Measurements from ENCODE around the gene ST3GAL3. TPM values are rescaled to one million over a fixed set of nuclear protein-coding genes. Genes with fewer than 3 reads are reported as not detected.
A peak's percentile ranks its signal among the peaks of the same experiment; 100 is the strongest.

The ST3GAL3 gene
- polyA plus RNA-seq, 3 donors = 21.0 to 25.4 (median 22.9) TPM

DNA sequence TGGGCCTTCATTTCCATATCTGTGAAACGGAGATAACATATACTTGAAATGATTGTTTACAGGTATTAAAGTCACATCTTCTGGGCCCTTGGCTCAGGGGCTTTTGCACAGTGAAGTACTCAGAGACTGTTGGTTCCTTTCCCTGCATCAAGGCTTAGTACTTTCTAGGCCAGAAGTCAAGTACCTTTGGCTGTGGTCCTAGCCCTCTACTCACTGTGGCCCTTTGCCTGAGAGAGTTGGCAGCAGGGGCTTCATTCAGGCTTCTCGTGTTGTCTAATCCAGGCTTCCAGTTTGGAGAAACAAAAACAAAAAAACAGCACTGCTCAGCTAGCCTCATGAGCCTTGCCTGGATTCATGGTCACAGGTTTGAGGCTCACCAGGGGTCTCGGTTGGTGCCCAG lies 254.4 kb downstream of the ST3GAL3 start:
- no peak for DNase-seq (ENCODE audit: extremely low read depth in 1 of 11, low read depth in 9 of 11, low spot score in 4 of 11)

DNA sequence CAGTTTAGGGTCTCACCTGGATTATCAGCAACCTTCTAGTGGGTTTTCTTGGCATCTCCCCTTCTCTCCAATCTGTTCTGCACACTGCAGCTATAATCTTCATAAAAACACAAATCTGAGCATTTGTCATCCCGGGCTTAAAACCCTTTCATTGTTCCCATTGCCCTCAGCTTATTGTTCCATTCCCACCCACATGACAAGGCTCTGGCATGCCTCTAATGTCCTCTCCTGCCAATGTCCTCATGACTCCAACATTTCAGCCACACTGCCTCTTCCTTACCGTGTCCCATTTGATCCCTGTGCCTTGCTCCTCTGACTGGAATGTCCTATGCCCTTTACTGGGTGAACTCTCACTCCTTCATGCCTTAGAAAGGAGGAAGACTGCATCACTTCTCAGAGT lies 255.0 kb downstream of the ST3GAL3 start:
- DNase-seq (ENCODE audit: extremely low read depth in 1 of 11, low read depth in 9 of 11, low spot score in 4 of 11) = no peak

DNA sequence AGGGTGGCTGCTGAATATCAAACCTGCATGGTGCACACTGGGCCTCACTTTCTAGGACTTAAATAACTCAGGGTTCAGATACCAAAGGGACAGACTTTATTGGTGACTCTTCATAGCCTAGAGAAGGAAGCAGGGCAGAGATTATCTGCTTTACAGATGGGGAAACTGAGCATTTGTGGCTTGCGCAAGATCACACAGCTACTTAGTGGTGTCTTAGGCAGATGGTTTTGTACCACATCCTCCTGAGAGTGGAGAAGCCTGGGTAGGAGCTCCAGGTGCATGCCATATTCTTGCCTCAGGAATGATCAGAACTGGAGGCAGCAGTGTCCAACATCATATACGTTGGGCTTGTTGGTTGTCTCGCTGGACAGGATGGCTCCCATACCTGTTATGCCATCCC lies 255.7 kb downstream of the ST3GAL3 start:
- no peak for DNase-seq (ENCODE audit: extremely low read depth in 1 of 11, low read depth in 9 of 11, low spot score in 4 of 11)

DNA sequence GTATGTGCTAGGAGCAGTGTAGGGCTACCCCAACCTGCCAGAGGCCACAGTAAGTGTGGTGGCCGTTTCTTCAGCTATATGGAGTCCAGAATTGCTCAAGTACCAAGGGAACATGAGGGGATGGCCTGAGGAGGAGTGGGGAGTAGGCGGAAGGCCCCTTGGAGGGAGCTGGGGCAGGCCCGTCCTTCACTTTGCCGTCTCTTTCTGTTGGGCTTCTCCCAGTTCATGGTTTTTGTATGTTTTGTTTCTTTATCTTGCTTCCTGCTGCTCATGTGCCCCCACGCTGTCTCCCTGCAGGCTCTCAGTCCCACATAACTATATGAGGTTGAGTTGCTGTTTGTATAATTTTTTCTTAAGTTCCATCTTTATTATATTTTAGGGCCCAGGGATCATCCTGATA lies 256.6 kb downstream of the ST3GAL3 start:
- no peak for DNase-seq (ENCODE audit: extremely low read depth in 1 of 11, low read depth in 9 of 11, low spot score in 4 of 11)

DNA sequence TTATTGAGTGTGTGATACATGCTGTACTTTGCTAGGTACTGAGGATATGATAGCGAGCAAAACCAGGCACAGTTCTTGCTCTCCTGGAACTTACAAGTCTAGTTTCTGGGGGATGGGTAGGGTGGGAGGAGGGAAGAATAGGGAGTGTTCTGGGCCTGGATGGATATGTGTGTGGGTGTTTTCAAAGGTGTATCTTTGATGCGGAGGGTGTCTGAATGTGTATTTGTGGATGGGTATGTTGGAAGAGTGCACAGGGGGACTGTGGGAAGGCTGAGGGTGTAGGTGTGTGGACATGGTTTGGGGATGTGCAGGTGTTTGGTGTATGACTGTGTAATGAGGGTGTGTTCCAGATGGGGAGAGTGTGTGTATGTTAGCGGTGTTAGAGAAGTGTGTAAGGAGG lies 258.0 kb downstream of the ST3GAL3 start:
- DNase-seq (ENCODE audit: extremely low read depth in 1 of 11, low read depth in 9 of 11, low spot score in 4 of 11) = no peak

DNA sequence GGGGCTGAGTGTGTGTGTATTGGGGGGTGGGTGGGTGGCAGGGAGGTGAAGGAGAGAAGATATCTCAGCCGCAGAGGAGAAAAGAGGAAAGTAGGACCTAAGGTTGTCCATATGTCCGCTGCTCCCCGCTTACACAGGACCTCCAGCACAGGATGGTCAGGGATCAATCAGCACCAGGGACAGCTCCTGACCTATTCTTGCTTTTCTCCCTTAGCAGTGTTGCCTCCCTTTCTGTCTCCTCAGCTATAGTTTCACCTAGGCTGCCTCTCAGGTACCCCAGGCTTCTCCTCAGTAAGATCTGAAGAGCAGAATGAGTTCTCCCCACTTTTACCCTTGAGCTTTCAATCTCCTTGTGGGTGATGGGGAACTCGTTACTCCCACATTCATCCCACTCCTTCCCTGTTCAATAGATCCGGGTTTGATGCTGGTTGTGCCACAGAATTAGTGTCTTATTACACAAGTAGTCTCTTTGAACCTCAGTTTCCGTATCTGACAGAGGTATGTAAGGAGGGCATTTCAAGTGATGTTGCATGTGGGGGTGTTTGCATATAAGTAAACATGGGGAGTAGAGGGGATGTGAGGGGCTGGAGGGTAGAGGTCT lies 261.1 kb downstream of the ST3GAL3 start:
- no peak for DNase-seq (ENCODE audit: extremely low read depth in 1 of 11, low read depth in 9 of 11, low spot score in 4 of 11)

DNA sequence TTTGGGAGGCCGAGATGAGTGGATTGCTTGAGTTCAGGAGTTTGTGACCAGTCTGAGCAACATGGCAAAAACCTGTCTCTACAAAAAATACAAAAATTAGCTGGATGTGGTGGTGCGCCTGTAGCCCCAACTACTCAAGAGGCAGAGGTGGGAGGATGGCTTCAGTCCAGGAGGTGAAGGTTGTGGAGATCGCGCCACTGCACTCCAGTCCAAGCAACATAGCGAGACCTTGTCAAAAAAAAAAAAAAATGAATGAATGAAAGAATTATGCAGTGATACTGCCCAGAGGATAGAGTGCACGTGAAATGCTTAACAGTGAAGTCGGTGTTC lies 262.0 kb downstream of the ST3GAL3 start:
- no peak for DNase-seq (ENCODE audit: extremely low read depth in 1 of 11, low read depth in 9 of 11, low spot score in 4 of 11)

DNA sequence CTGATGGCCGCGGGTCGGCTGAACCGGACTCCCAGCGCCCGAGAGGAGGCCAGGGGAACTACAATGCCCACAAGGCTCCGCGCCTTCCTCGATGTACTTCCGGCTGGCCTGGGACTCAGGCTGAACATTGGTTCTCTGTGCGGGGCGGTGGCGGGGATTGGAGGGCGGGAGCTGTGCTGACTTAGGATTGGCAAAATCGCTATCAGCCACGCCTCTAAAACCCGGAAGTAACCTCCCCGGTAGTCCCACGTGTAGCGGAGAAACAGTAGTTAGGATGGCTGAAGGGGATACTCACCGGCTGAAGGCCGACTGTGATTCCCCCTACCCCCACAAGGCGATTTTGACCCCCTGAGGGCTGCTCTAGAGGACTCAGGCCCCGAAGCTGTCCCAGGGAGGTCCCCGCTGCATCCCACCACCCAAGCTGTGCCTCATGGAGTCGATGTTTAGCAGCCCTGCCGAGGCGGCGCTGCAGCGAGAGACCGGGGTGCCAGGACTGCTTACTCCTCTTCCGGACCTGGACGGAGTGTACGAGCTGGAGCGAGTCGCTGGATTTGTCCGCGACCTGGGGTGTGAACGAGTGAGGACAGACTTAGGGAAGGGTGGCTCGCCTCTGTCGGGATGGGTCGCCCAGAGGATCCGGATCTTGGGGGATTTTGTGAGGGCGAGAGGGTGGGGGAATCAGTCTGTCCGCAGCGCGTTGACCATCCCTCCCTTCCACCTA lies 262.6 kb downstream of the ST3GAL3 start, which contains the start of gene DPH2:
Gene DPH2 (plus strand): TSS at position 265 of the 721 bp plus-strand sequence. CDS start 166 bp downstream, at position 431.
- DNase-seq (ENCODE audit: extremely low read depth in 1 of 11, low read depth in 9 of 11, low spot score in 4 of 11) = peak; percentile 86 to 98 (median 94)

DNA sequence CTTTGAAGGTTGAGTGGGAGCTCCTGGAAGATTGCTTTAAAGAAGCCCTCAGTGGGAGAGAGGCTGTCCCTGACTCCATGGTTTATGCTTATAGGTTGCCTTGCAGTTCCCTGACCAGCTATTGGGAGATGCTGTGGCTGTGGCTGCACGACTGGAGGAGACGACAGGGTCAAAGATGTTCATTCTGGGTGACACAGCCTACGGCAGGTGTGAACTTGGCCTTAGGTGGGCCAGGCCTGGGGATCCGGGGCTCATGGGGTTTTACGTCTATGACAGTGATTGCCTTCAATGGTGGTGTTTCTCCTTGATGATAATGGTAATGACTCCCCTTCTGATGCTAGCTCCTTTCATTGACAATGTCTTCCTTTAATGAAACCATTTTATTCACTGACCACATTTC lies 263.2 kb downstream of the ST3GAL3 start:
- no peak for DNase-seq (ENCODE audit: extremely low read depth in 1 of 11, low read depth in 9 of 11, low spot score in 4 of 11)

DNA sequence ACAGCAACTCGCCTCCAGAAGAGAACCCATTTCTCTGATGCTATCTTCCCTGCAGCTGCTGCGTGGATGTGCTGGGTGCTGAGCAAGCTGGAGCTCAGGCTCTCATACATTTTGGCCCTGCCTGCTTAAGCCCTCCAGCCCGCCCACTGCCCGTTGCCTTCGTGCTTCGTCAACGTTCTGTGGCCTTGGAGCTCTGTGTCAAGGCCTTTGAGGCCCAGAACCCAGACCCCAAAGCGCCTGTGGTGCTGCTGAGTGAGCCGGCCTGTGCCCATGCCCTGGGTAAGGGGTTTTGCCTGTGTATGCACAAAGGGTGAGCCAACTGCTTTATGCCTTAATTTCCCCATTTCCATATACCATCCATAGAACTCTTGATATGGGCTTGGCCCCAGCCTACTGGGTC lies 263.6 kb downstream of the ST3GAL3 start:
- DNase-seq (ENCODE audit: extremely low read depth in 1 of 11, low read depth in 9 of 11, low spot score in 4 of 11) = no peak

DNA sequence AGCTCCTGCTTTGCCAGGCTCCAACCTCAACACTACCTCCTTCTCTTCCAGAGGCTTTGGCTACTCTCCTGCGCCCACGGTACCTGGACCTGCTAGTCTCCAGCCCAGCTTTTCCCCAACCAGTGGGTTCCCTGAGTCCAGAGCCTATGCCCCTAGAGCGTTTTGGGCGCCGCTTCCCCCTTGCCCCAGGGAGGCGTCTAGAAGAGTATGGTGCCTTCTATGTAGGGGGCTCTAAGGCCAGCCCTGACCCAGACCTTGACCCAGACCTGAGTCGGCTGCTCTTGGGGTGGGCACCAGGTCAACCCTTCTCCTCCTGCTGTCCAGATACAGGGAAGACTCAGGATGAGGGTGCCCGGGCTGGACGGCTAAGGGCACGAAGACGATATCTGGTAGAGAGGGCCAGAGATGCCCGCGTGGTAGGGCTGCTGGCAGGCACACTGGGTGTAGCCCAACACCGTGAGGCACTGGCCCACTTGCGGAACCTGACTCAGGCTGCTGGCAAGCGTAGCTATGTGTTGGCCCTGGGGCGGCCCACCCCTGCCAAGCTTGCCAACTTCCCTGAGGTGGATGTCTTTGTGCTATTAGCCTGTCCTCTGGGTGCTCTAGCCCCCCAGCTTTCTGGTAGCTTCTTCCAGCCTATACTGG lies 264.1 kb downstream of the ST3GAL3 start:
- no peak for DNase-seq (ENCODE audit: extremely low read depth in 1 of 11, low read depth in 9 of 11, low spot score in 4 of 11)

DNA sequence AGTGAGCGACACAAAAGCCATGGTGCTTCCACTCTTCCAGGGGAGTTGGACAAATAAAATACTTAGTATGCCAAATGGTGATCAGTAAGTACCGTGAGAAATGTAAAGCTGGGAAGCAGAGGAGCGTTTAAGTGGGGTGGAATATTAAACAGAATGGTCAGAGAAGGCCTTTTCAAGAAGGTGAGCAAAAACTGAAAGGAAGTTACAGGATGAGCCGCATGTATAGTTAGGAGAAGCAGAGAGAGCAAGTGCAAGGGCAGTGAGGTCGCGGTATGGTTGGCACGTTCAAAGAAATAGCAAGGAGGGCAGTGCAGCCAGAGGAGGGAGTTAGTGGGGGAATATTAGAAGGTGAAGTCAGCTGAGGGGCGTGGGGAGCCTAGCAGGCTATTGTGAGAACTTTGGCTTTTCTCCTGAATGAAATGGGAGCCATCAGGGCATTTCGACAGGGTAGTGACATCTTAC lies 266.7 kb downstream of the ST3GAL3 start:
- no peak for DNase-seq (ENCODE audit: extremely low read depth in 1 of 11, low read depth in 9 of 11, low spot score in 4 of 11)

DNA sequence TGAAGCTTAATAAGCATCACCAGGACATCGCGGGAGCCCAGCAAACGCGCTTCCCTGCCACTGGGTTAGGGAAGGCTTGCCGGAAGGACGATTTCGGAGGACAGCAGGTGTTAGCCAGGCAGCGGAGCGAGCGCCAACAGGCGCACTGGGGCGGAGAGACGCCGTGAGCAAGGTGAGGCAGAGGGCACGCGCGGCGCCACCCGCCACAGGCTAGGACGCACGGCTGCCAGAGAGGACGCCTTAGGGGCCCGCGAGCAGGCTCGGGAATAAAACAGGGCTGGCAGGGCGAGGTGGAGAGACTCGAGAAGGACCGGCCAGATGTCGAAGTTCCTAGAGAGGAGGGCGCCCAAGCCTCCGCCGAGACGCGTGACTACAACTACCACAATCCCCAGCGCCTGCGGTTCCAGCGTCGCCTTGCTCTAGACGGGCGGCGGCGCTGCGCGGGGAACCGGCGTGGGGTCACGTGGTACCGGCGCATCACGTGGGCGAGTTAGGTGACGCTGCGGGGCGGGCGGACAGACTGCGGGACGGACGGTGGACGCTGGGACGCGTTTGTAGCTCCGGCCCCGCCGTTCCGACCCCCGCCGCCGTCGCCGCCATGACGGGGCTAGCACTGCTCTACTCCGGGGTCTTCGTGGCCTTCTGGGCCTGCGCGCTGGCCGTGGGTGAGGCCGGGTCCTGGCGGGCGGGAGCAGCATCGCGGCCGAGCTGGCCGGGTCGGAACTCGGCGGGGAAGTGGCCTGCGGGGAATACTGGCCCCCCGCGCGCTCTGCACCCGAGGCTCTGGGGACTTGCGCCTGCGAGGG lies 267.3 kb downstream of the ST3GAL3 start, which contains the start of gene ATP6V0B:
Gene ATP6V0B (plus strand): TSS at position 518 of the 806 bp plus-strand sequence. CDS start 81 bp downstream, at position 599.
- DNase-seq (ENCODE audit: extremely low read depth in 1 of 11, low read depth in 9 of 11, low spot score in 4 of 11) = peak in 10 of 11 donors; percentile 74 to 92 (median 87)

DNA sequence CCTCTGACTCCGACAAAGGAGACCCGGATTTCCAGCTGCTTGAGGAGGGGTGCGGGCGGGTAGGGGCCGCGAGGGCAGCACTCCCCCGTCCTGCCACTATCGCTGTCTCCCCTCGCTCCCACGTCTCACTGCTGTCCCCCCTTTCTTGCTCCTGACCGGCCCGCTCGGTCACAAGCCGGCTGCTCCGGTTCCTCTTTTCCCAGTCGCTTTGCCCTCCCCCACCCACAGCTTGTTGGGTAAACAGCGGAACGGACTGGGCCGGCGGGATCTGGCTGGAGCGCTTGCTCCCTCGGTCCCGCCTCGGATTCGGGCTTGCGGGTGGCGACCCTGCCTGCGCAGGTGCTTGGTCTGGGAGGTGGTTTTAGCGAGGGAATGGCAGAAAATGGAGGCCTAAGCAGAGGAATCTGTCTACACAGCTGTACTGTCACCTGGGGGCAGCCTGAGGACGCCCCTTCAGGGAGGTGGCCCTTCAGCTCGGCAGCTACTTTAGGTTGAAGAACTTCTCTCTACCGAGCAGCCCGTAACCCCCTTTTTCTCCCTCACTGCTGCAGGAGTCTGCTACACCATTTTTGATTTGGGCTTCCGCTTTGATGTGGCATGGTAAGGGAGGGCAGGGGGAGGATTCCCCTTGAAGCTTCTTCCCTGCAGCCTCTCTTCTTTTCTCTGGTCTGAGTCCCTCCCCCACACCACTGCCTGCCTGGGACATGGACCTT lies 268.1 kb downstream of the ST3GAL3 start:
- no peak for DNase-seq (ENCODE audit: extremely low read depth in 1 of 11, low read depth in 9 of 11, low spot score in 4 of 11)

DNA sequence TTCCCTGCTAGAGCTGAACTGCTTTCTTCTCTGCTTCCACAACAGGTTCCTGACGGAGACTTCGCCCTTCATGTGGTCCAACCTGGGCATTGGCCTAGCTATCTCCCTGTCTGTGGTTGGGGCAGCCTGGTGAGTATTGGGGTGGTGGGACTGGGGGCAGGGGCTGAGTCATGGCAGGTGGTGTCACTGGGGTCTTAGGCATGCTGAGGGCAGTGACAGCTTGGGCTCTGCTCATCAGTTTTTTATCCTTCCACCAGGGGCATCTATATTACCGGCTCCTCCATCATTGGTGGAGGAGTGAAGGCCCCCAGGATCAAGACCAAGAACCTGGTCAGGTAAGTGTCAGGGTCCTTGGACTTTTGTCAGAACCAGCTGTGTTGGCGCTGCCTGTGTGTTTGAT lies 268.7 kb downstream of the ST3GAL3 start:
- no peak for DNase-seq (ENCODE audit: extremely low read depth in 1 of 11, low read depth in 9 of 11, low spot score in 4 of 11)

DNA sequence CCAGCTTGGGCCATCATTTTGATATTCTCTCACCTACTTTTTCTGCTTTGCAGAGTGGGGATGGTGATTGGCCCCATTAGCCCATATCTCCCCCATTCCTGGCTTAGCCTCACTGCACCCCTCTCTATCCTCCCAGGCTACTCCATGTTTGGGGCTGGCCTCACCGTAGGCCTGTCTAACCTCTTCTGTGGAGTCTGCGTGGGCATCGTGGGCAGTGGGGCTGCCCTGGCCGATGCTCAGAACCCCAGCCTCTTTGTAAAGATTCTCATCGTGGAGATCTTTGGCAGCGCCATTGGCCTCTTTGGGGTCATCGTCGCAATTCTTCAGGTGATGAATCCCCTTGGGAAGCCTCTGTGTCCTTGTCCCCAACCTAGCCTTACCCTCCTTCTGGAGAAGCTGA lies 269.6 kb downstream of the ST3GAL3 start:
- no peak for DNase-seq (ENCODE audit: extremely low read depth in 1 of 11, low read depth in 9 of 11, low spot score in 4 of 11)

DNA sequence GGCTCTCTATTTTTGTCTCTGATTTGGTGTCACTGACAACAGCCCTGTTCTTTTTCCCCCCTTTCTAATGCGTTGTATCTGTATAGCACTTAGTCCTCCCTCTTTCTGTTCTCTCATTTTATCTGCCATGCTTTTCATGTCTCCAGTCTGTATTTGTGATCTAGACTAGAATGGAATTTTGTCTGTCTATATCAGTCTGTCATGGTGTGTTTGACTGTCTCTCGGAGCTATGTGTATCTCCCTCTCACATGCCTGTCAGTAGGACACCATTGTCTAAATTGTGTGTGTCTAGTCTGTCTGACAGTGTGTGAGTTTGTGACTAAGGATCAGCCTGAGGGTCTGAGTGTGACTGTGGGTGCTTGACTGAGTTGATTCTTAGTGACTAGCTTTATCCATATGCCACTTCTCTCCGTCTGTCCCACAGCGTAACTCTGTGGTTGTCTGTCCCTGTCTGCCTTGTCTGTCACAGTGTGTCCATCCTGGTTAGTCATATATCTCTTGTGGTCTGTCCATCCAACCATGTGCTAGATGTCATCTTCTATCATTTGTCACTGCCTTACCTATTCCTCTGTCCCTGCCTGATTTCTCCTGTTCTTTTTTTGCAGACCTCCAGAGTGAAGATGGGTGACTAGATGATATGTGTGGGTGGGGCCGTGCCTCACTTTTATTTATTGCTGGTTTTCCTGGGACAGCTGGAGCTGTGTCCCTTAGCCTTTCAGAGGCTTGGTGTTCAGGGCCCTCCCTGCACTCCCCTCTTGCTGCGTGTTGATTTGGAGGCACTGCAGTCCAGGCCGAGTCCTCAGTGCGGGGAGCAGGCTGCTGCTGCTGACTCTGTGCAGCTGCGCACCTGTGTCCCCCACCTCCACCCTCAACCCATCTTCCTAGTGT lies 270.3 kb downstream of the ST3GAL3 start:
- no peak for DNase-seq (ENCODE audit: extremely low read depth in 1 of 11, low read depth in 9 of 11, low spot score in 4 of 11)

DNA sequence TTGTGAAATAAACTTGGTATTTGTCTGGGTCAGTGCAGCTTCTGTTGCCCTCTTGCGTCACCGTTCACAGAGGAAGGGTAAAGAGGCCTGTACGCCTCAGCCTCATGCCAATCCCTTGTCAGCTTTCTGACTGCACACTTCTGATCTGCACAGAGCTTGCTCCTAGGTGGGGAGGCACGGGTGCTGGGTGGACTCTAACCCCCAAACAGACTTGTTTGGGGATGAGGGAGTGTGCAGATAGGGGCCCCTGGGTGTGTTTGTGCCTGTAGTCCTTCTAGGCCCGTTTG lies 270.9 kb downstream of the ST3GAL3 start:
- no peak for DNase-seq (ENCODE audit: extremely low read depth in 1 of 11, low read depth in 9 of 11, low spot score in 4 of 11)
